H1 (cell line): ENCODE data around the gene FOXL2.

Source experiments
- BCL11A ChIP-seq, 2 experiments: IDR thresholded peaks; one replicate each; pipeline ENCODE4 v1.6.1; 2011; ENCODE audit warnings: low read depth in 2 of 2, low read length in 2 of 2, mild to moderate bottlenecking in 2 of 2
- CBX5 ChIP-seq: fragments of 300-800, 300-1000 bp; sonication (generic); IDR thresholded peaks from 2 replicates; pipeline ENCODE4 v1.7.1; 2016; ENCODE audit warnings: antibody characterized with exemption, low read length, low read depth
- CTCF ChIP-seq, 3 experiments: IDR thresholded peaks; 1 replicate in 2 of 3; 2 replicates in 1 of 3; pipeline versions ENCODE4 v1.5.1 to v1.6.1; 2011; ENCODE audit warnings: low read length in 3 of 3, mild to moderate bottlenecking in 3 of 3, inconsistent platforms in 2 of 3, low read depth in 1 of 3, moderate library complexity in 1 of 3; ENCODE audit not compliant: insufficient read depth in 1 of 3; ENCODE audit errors: control extremely low read depth in 1 of 3
- EGR1 ChIP-seq: IDR thresholded peaks from 2 replicates; pipeline ENCODE4 v1.6.1; 2011; ENCODE audit warnings: low read depth, low read length, borderline replicate concordance
- EP300 ChIP-seq, 2 experiments: IDR thresholded peaks; 1 replicate in 1 of 2; 2 replicates in 1 of 2; pipeline ENCODE4 v1.6.1; 2011 to 2012; ENCODE audit warnings: low read depth in 2 of 2, low read length in 2 of 2, mild to moderate bottlenecking in 2 of 2, borderline replicate concordance in 1 of 2, inconsistent platforms in 1 of 2, moderate library complexity in 1 of 2
- EZH2 ChIP-seq: fragments of 200-600 bp; sonication (generic); IDR thresholded peaks from 2 replicates; pipeline ENCODE4 v1.7.1; 2012; ENCODE audit warnings: low read depth, mild to moderate bottlenecking, moderate library complexity, low read length, inconsistent platforms; ENCODE audit not compliant: severe bottlenecking
- GTF2F1 ChIP-seq: IDR thresholded peaks from 2 replicates; pipeline ENCODE4 v1.6.1; 2012; ENCODE audit warnings: low read depth, low read length, improper control_type of control experiment, borderline replicate concordance
- JUND ChIP-seq: IDR thresholded peaks from 2 replicates; pipeline ENCODE4 v1.6.1; 2011; ENCODE audit warnings: mild to moderate bottlenecking, improper control_type of control experiment, low read length
- POLR2A ChIP-seq, 2 experiments: IDR thresholded peaks; 1 replicate in 1 of 2; 2 replicates in 1 of 2; pipeline ENCODE4 v1.6.1; 2011; ENCODE audit warnings: low read depth in 2 of 2, low read length in 2 of 2, mild to moderate bottlenecking in 2 of 2; ENCODE audit errors: control extremely low read depth in 1 of 2
- POLR2AphosphoS5 ChIP-seq: IDR thresholded peaks from 2 replicates; pipeline ENCODE4 v1.6.1; 2011; ENCODE audit warnings: low read depth, low read length
- TAF1 ChIP-seq: IDR thresholded peaks from 2 replicates; pipeline ENCODE4 v1.6.1; 2011; ENCODE audit warnings: mild to moderate bottlenecking, low read depth, low read length
- TF ChIP-seq, protein P1 (sequence below): IDR thresholded peaks from 2 replicates; pipeline ENCODE4 v1.6.1; 2012; ENCODE audit warnings: inconsistent platforms

GRCh38 chr3:138933981-138934691, 12.8 kb downstream of the FOXL2 start:
- TF ChIP-seq EZH2 (no peak), POLR2A (IDR thresholded peaks at IDR 0.05; ENCODE audit: control extremely low read depth in 1 of 2, low read depth in 2 of 2, low read length in 2 of 2) (no peak), CTCF (IDR thresholded peaks at IDR 0.05; ENCODE audit: control extremely low read depth in 1 of 3, insufficient read depth in 1 of 3, low read depth in 1 of 3, low read length in 3 of 3) (no peak), BCL11A (IDR thresholded peaks at IDR 0.05; ENCODE audit: low read depth in 2 of 2, low read length in 2 of 2) (no peak), TAF1 (no peak), EP300 (IDR thresholded peaks at IDR 0.05; ENCODE audit: borderline replicate concordance in 1 of 2, low read depth in 2 of 2, low read length in 2 of 2) (no peak), JUND (no peak), CBX5 (no peak), EGR1 (no peak), POLR2AphosphoS5 (no peak), GTF2F1 (no peak)
- TF ChIP-seq, protein P1, sequence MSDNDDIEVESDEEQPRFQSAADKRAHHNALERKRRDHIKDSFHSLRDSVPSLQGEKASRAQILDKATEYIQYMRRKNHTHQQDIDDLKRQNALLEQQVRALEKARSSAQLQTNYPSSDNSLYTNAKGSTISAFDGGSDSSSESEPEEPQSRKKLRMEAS, result no peak
